ENCODE data around the gene CDKAL1.

Gene CDKAL1

GRCh38 chr6:21204951-21205350 is 670.7 kb downstream of the CDKAL1 start:
- DNase-seq (ENCODE audit: low spot score) = no peak

DNA sequence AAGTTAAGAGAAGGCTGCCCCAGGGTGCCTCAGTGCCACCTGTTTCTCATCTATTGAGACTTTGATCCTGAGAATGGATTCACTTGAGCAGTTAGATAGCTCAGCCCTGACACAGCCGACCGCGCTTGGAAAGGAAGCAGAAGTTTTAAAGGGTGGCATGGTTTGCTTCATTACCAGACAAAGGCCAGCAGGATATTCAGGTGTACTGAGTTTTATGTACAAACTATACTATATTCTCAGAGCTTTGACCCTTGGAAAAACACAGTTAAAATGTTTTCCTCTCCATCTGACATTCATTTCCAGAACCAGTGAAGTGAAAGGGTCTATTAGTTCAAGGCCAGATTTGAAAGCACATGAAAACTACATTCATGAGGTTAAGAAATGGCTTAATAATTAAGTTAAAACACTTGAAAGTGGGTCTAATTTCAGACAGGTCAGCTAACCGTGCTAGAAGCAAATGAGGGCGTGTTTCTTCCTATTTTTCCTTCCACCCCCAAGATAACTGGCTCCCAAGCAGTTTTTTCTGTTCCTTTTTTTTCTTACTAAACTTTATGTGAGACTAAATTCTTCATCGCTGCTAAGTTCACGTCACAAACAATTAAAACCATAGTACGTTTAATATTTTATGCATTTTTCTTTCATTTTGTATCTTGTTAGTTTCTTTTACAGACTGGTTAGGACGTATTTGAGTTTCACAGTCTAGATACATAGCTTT is 674.0 kb downstream of the CDKAL1 start:
- DNase-seq (ENCODE audit: low spot score) = no peak

- DNase-seq (ENCODE audit: low spot score) = no peak
Measured at GRCh38 chr6:21208796-21209186, 674.5 kb downstream of the CDKAL1 start.

DNA sequence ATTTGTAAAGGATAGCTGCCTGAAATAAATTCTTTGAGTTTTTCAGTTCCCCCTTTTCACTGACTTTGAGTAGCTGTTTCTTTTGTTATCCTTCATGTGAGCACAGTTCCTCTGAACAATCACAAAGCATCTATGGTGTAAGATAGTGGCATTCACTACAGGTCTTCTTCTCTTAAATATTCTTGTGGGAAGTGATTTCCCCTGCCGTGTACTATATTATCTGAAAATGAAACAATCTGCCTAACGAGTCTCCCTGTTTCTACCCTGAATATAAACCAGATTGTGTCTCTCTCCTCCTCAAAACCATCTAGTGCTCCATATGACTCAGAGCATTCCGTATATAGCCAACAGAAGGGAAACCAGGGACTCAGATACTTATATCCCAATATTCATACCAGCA is 679.2 kb downstream of the CDKAL1 start:
- DNase-seq (ENCODE audit: low spot score) = no peak

DNA sequence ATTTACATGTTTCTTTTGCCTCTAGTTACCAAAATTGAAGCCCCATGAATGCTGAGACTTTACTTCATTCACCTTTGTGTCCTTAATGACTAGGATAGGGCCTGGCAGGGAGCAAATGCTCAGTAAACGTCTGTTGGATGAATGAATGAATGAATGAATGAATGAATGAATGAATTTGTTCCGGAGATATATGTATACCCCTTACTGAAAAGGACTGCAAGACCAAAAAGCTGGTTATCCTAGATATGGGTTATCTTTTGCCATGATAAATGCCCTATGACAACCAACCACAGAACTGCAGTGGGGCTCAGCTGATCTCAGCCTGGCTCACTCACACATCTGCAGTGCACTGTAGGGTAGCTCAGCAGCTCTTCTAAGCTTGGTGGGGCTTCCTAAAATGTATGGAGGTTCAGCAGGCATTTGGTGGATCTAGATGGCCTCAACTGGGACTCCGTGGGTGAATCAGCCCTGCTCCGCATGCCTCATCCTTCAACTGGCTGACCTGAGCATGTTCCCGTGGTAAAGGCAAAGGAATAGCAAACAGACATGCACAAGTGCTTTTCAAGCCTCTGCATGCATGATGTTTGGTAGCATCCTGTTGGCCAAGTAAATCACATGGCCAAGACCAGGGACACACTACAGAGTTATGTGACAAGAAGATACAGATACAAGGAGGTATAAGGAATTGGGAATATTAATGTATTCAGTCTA is 680.6 kb downstream of the CDKAL1 start:
- no peak for DNase-seq (ENCODE audit: low spot score)

DNA sequence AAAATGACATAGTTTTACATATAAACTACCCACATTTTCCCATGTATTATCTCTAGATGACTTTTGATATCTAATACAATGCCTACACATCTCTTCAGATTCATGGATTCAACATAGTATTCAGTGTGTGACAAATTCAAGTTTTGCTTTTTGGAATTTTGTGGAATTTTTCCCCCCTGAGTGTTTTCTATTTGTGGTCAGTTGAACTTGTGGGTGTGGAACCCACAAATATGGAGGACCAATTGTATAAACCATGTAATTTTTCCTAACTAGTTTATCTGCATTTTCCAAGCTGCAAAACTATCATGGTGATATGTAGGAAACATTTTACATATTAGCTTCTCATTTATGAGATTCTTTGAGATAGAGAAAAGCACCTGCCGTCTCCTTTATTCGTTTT is 685.0 kb downstream of the CDKAL1 start:
- DNase-seq (ENCODE audit: low spot score) = no peak

- DNase-seq (ENCODE audit: low spot score) = no peak
Measured at GRCh38 chr6:21219856-21220255, 685.6 kb downstream of the CDKAL1 start.

DNA sequence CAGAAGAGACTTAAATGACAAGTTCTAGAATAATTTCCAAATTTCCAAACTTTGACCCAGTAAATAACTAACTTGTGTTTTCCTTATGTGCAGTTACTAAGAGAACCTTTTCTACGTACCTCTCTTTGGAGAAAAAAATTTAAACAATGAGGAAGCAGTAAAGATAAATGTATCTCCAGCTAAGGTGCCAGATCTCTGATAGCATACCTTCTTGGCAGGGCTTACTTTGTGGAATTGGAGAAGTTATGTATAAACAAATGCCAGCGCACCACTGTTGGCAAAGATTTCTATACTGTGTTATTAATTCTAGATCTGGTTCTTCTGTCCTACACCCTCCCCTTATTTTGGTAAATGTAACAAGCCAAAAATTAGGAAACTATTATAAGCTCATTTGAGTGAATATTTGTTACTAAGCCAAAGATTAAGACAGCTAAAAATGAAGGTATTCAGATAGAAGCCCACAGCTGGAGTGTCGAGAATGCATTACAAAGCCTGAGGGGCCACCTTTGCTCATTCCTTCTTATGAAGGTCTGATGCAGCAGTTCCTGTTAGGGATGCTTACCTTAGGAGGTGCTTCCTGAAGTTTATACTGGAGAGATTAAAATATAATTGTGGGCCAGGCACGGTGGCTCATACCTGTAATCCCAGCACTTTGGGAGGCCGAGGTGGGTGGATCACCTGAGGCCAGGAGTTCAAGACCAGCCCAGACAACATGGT is 686.2 kb downstream of the CDKAL1 start:
- DNase-seq (ENCODE audit: low spot score) = no peak

DNA sequence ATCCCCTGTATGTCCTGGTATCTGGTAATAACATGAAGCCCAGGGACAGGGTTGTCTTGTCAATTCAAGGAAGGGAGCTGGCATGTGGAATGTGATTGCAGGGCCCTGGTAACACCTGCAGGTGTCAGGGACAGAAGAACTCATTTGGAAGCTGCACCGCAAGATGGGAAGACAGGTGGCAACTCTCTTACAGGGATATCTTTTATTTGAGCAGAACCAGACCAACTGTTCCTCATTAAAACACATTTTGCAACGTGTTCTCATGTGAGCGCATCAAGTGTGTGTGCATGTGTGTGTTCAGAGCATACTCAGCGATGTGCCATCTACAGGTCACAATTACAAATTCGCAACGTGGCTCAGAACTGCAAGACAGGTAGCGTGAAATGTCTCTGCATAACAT is 688.4 kb downstream of the CDKAL1 start:
- DNase-seq (ENCODE audit: low spot score) = no peak

DNA sequence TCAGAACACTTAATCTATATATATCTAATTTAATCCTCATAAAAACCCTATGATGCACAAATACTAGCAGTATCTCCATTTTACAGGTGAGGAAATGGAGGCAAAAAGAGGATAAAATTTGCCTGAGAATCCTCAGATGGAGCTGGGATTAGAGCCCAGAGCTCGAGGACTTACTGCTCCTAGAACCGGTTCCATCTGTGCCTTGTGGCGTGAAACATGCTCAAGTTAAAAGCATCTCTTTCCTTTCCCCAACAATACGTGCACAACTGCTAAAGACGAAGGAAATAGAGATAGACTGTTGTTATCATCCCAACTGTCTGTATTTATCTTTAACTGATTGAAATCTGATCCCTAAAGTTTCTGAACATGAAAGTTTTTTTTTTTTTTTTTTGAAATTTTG is 691.7 kb downstream of the CDKAL1 start:
- no peak for DNase-seq (ENCODE audit: low spot score)

DNA sequence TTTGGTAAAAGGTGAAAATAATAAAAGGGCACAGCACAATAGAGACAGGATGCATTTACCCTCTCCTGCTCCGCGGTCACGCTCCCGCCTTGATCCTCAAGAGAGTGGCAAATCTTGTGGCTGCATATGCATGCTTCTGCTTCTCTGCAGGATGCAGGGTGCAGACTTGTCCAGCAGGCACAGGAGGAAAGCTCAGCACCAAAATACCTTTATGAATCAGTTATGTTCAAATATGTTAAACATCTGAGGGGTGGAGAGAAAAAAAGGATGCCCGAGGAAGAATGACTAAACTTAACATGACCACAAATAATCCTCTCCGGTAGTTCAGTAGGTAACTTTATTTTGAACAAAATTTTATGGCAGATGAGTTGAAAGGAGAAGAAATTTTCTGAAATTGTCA is 693.2 kb downstream of the CDKAL1 start:
- DNase-seq (ENCODE audit: low spot score) = no peak

DNA sequence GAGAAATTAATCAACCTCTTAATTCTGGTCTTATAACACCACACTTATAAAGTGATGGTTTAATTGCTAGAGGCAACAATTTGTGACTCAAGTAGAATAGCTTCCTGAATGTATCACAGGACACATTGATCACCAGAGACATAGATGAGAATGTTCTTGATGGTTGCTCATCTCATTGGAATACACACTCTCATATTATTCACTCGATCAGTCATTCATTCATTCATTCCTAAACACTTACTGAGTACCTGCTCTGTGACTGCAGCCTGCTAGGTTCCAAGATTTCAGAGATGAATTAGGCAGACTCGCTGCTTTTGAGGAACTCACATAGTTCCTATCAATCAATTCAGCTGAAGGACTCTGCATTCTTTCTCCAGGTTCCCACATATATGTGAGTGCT is 694.2 kb downstream of the CDKAL1 start:
- no peak for DNase-seq (ENCODE audit: low spot score)

DNA sequence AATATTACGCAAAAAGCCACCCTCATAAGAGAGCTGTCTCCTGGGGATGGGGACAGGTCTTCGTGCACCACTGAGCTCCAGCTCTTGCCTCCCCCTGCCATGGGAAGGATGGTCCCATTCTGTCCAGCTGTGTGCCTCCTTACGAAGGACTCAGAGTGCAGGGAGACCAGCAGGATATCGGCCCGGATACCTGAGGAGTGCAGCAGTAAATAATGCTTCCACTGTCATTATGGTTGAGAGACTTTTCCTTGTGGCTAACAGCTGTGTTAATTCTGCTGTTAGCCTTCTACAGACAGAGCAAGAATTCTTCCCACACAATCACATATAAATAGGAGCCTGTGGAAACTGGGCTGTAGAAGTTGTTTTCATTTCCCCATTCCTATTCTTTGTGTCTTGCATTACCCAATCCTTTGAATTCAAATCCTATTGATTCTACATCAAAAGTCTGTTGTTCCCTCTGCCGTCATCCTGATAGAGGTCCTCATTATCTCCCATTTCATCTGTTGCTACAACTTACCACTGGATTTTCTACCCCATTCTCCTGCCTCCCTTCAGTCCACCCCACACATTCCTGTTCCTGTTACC is 694.7 kb downstream of the CDKAL1 start:
- no peak for DNase-seq (ENCODE audit: low spot score)

DNA sequence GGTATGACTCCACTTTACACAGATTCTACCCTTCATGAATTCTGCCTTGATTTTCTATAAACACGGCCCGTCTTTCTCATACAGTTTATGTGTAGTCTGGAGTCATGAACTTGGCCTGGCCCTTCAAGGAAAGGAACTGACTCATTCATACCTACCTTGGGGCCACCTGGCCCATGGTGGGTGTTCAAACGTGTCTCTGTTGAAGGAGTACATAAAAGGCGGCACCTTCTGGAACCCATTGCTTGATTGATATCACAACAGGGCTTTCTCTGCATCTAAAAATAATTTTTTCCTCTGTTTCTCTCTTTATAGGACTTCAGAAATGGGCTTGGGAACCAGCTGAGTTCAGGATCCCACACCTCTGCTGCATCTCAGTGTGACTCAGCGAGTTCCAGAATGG is 696.3 kb downstream of the CDKAL1 start:
- DNase-seq (ENCODE audit: low spot score) = no peak

DNA sequence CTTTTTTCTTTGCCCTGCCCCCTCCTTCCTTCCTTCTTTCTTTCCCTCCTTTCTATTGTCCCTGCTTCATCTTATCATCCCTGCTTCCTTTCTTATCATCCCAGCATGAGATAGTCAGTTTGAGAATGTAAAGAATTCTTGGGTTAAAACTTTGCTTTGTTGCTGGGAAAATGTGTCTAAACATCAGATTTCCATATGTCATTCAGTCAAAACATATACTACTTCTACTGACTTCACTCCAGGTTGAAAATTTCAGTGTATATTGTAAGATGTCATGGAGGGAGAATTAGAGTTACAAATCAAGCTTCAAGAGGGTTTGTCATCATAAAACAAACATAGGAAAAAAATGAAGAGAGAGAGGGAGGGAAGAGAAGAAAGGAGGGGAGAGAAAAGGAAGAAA is 700.9 kb downstream of the CDKAL1 start:
- DNase-seq (ENCODE audit: low spot score) = no peak

DNA sequence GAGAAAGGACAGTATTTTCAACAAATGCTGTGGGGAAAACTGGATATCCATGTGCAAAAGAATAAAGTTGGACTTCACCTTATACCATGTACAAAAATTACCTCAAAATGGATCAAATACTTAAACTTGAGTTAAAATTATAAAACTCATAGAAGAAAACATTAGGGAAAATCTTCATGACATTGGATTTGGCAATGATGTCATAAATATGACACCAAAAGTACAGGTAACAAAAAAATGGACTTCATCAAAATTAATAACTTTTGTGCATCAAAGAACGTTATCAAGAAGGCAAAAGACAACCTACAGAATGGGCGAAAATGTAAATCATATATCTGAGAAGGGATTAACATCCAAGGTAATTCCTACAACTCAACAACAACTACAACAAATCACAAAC is 704.0 kb downstream of the CDKAL1 start:
- no peak for DNase-seq (ENCODE audit: low spot score)

DNA sequence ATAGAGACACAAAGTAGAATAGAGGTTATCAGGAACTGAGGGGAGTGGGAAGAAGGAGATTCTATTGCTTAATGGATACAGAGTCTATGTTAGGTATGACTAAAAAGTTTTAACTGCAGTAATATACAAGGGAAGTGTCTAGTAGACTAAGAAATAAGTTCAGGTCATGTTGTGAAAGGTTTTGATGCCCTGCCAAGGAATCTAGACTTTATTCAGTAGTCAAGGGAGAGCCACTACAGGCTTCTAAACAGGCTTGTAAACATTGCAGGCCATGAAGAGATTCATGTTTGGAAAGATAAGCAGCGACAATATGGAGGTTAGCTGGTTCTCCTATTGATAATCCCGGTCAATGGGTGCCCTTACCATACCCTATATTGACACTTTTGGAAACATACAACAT is 706.5 kb downstream of the CDKAL1 start:
- no peak for DNase-seq (ENCODE audit: low spot score)

- no peak for DNase-seq (ENCODE audit: low spot score)
Measured at GRCh38 chr6:21241231-21242130, 707.2 kb downstream of the CDKAL1 start.

GRCh38 chr6:21244897-21245470 is 710.7 kb downstream of the CDKAL1 start:
- no peak for DNase-seq (ENCODE audit: low spot score)

- DNase-seq (ENCODE audit: low spot score) = no peak
Measured at GRCh38 chr6:21245488-21245887, 711.2 kb downstream of the CDKAL1 start.

GRCh38 chr6:21246075-21246474 is 711.8 kb downstream of the CDKAL1 start:
- DNase-seq (ENCODE audit: low spot score) = no peak

Data from COLO829 (cell line).